H9 (cell line): ENCODE data around the gene HIVEP1. TPM values are rescaled to one million over a fixed set of nuclear protein-coding genes. Genes with fewer than 3 reads are reported as not detected.

ENCODE experiments used
- DNase-seq: peaks from one replicate; pipeline ENCODE4 v3.0.0-alpha.2; 2017
- H2AFZ ChIP-seq: one replicate; pipeline ENCODE4 v1.6.1; 2013; ENCODE audit warnings: mild to moderate bottlenecking, low read length, control low read depth, moderate library complexity
- H2AK5ac ChIP-seq: 2 replicates; pipeline ENCODE4 v1.6.1; 2013; ENCODE audit warnings: low read length, control low read depth, mixed read lengths; ENCODE audit not compliant: insufficient read length
- H2BK120ac ChIP-seq: one replicate; pipeline ENCODE4 v1.6.1; 2013; ENCODE audit warnings: low read depth, mild to moderate bottlenecking, low read length, control low read depth, inconsistent platforms; ENCODE audit not compliant: poor library complexity, severe bottlenecking
- H2BK12ac ChIP-seq: 2 replicates; pipeline ENCODE4 v1.6.1; 2013; ENCODE audit warnings: low read length, control low read depth, mixed read lengths, low read depth; ENCODE audit not compliant: insufficient read length
- H2BK15ac ChIP-seq: 2 replicates; pipeline ENCODE4 v1.6.1; 2013; ENCODE audit warnings: low read depth, low read length, control low read depth
- H2BK20ac ChIP-seq: one replicate; pipeline ENCODE4 v1.6.1; 2013; ENCODE audit warnings: low read depth, mild to moderate bottlenecking, low read length, control low read depth, inconsistent platforms; ENCODE audit not compliant: poor library complexity, severe bottlenecking
- H2BK5ac ChIP-seq: 2 replicates; pipeline ENCODE4 v1.6.1; 2013; ENCODE audit warnings: low read length, control low read depth, mixed read lengths; ENCODE audit not compliant: insufficient read length
- H3K14ac ChIP-seq: 2 replicates; pipeline ENCODE4 v1.6.1; 2013; ENCODE audit warnings: low read length, control low read depth; ENCODE audit not compliant: insufficient read depth
- H3K18ac ChIP-seq: 2 replicates; pipeline ENCODE4 v1.6.1; 2013; ENCODE audit warnings: low read depth, mild to moderate bottlenecking, mixed read lengths, low read length, control low read depth; ENCODE audit not compliant: insufficient read length
- H3K23ac ChIP-seq: 2 replicates; pipeline ENCODE4 v1.6.1; 2013; ENCODE audit warnings: low read length, control low read depth, mixed read lengths, low read depth; ENCODE audit not compliant: insufficient read length
- H3K23me2 ChIP-seq: 2 replicates; pipeline ENCODE4 v1.6.1; 2013; ENCODE audit warnings: low read depth, mild to moderate bottlenecking, mixed read lengths, low read length, control low read depth; ENCODE audit not compliant: insufficient read length, poor library complexity, severe bottlenecking
- H3K27ac ChIP-seq: 2 replicates; pipeline ENCODE4 v1.5.1; 2013; ENCODE audit warnings: low read length, control low read depth, mixed read lengths, low read depth; ENCODE audit not compliant: insufficient read length
- H3K27me3 ChIP-seq: 2 replicates; pipeline ENCODE4 v1.6.1; 2013; ENCODE audit warnings: low read length, control low read depth, inconsistent platforms; ENCODE audit not compliant: insufficient read depth
- H3K4ac ChIP-seq: 2 replicates; pipeline ENCODE4 v1.6.1; 2013; ENCODE audit warnings: low read depth, mild to moderate bottlenecking, control low read depth, inconsistent platforms, low read length, moderate library complexity
- H3K4me1 ChIP-seq: 2 replicates; pipeline ENCODE4 v1.6.1; 2013; ENCODE audit warnings: low read length, control low read depth, inconsistent platforms; ENCODE audit not compliant: insufficient read depth
- H3K4me2 ChIP-seq: 2 replicates; pipeline ENCODE4 v1.6.1; 2013; ENCODE audit warnings: low read length, control low read depth, mixed read lengths; ENCODE audit not compliant: insufficient read length, insufficient read depth
- H3K56ac ChIP-seq: 2 replicates; pipeline ENCODE4 v1.6.1; 2013; ENCODE audit warnings: low read depth, mild to moderate bottlenecking, mixed read lengths, low read length, control low read depth; ENCODE audit not compliant: insufficient read length
- H3K79me1 ChIP-seq: 2 replicates; pipeline ENCODE4 v1.6.1; 2013; ENCODE audit warnings: low read depth, mild to moderate bottlenecking, moderate library complexity, low read length, control low read depth, inconsistent platforms; ENCODE audit not compliant: insufficient read depth, poor library complexity, severe bottlenecking
- H3K79me2 ChIP-seq: 2 replicates; pipeline ENCODE4 v1.6.1; 2013; ENCODE audit warnings: low read length, control low read depth, inconsistent platforms; ENCODE audit not compliant: insufficient read depth
- H3K9ac ChIP-seq: 2 replicates; pipeline ENCODE4 v1.6.1; 2013; ENCODE audit warnings: low read length, control low read depth, mixed read lengths; ENCODE audit not compliant: insufficient read length; ENCODE audit errors: extremely low read depth
- H3K9me3 ChIP-seq: one replicate; pipeline ENCODE4 v1.6.1; 2013; ENCODE audit warnings: low read depth, low read length, inconsistent platforms; ENCODE audit not compliant: control insufficient read depth
- H3T11ph ChIP-seq: one replicate; pipeline ENCODE4 v1.6.1; 2013; ENCODE audit warnings: mild to moderate bottlenecking, low read length, control low read depth, inconsistent platforms
- H4K20me1 ChIP-seq: one replicate; pipeline ENCODE4 v1.6.1; 2013; ENCODE audit not compliant: control insufficient read depth, insufficient read length, insufficient read depth
- H4K5ac ChIP-seq: 2 replicates; pipeline ENCODE4 v1.6.1; 2013; ENCODE audit warnings: low read depth, mild to moderate bottlenecking, mixed read lengths, low read length, control low read depth; ENCODE audit not compliant: insufficient read length
- H4K8ac ChIP-seq: replicated peaks from 2 replicates; pipeline ENCODE4 v1.6.1; 2013; ENCODE audit warnings: low read length, control low read depth, mixed read lengths, low read depth; ENCODE audit not compliant: insufficient read length
- H4K91ac ChIP-seq: 2 replicates; pipeline ENCODE4 v1.6.1; 2013; ENCODE audit warnings: low read depth, mild to moderate bottlenecking, moderate library complexity, mixed read lengths, low read length, control low read depth; ENCODE audit not compliant: insufficient read length
- H3K27ac Mint-ChIP-seq, 3 experiments: 2 replicates in 2 of 3; 3 replicates in 1 of 3; pipeline ENCODE4 v1.8.0; 2020 to 2021; ENCODE audit warnings: mixed read lengths in 3 of 3, mild to moderate bottlenecking in 1 of 3, moderate library complexity in 1 of 3
- H3K27me3 Mint-ChIP-seq: 2 replicates; pipeline ENCODE4 v1.8.0; 2021; ENCODE audit warnings: low read depth, mild to moderate bottlenecking, moderate library complexity, mixed read lengths
- H3K36me3 Mint-ChIP-seq, 3 experiments: 2 replicates in 2 of 3; 3 replicates in 1 of 3; pipeline ENCODE4 v1.8.0; 2020 to 2021; ENCODE audit warnings: low read depth in 3 of 3, mixed read lengths in 3 of 3; ENCODE audit not compliant: insufficient read depth in 1 of 3
- H3K4me1 Mint-ChIP-seq, 2 experiments: 2 replicates each; pipeline ENCODE4 v1.8.0; 2020; ENCODE audit warnings: mixed read lengths in 2 of 2
- H3K4me3 Mint-ChIP-seq, 2 experiments: 2 replicates in 1 of 2; 3 replicates in 1 of 2; pipeline ENCODE4 v1.8.0; 2020 to 2021; ENCODE audit warnings: mild to moderate bottlenecking in 2 of 2, mixed read lengths in 2 of 2, moderate library complexity in 1 of 2
- H3K9me3 Mint-ChIP-seq, 2 experiments: 2 replicates in 1 of 2; 3 replicates in 1 of 2; pipeline ENCODE4 v1.8.0; 2020; ENCODE audit warnings: mild to moderate bottlenecking in 2 of 2, mixed read lengths in 2 of 2, moderate library complexity in 1 of 2
- WGBS: extraction: QIAGEN DNeasy Blood & Tissue Kit; methylation state at CpG from one replicate; pipeline ENCODE4 v1.1.7; 2013; ENCODE audit warnings: missing lambda C conversion rate, low lambda C conversion rate, mixed read lengths; ENCODE audit not compliant: insufficient read length; ENCODE audit errors: extremely low coverage; 5-methylcytosine and 5-hydroxymethylcytosine counted together
- total RNA-seq: library from RNA; stranded (reverse); gene quantifications from 2 replicates; pipeline ENCODE4 v1.2.1, GENCODE V29; 2021
- TF ChIP-seq, protein P1 (sequence below): fragments of 200-600 bp; sonication (generic); conservative IDR thresholded peaks from 3 replicates; pipeline ENCODE4 v1.8.0; 2021; ENCODE audit warnings: antibody characterized with exemption, mild to moderate bottlenecking

Gene HIVEP1
- total RNA-seq, 1 experiment from 2014 or later, result 44.2 TPM

DNA sequence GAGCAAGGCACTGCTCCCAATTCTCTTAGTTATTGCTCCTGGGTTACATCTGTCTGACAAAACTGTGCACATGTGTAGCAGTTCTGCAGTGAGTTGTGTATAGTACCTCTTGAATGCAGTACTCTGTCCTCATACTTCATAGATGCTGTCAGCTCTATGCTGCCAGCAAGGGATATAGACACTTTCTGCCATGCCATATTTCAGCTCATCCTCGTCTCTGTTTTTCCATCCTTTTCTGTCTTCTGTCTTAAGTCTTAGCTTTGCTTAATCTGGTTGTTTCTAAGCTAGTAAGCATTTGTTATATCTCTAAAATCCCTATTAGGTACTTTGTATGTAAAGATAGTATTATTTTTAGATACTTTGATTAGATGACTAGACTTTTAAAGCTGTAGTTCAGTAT, 76.4 kb downstream of the HIVEP1 start:
- H2BK20ac ChIP-seq, result no peak overlapping the region
- no peak overlapping the region for H2AFZ ChIP-seq
- no CpG with 5 or more reads among the region's 1 CpG for WGBS
- peaks cover 4 to 7% of the 10 kb centered on the region in 2 experiments; a peak in 3 of 5 replicates for H3K9me3 Mint-ChIP-seq
- no peak overlapping the region for H3T11ph ChIP-seq
- H4K8ac ChIP-seq, result no peak overlapping the region
- H3K27ac ChIP-seq, result no peak overlapping the region
- no peak overlapping the region for H2AK5ac ChIP-seq
- TF ChIP-seq, protein P1, sequence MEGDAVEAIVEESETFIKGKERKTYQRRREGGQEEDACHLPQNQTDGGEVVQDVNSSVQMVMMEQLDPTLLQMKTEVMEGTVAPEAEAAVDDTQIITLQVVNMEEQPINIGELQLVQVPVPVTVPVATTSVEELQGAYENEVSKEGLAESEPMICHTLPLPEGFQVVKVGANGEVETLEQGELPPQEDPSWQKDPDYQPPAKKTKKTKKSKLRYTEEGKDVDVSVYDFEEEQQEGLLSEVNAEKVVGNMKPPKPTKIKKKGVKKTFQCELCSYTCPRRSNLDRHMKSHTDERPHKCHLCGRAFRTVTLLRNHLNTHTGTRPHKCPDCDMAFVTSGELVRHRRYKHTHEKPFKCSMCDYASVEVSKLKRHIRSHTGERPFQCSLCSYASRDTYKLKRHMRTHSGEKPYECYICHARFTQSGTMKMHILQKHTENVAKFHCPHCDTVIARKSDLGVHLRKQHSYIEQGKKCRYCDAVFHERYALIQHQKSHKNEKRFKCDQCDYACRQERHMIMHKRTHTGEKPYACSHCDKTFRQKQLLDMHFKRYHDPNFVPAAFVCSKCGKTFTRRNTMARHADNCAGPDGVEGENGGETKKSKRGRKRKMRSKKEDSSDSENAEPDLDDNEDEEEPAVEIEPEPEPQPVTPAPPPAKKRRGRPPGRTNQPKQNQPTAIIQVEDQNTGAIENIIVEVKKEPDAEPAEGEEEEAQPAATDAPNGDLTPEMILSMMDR, result no peak
- DNase-seq, result no peak
- no peak overlapping the region for H3K14ac ChIP-seq
- no peak overlapping the region for H2BK5ac ChIP-seq
- no peak overlapping the region for H3K23ac ChIP-seq
- no peak overlapping the region for H3K18ac ChIP-seq
- no peaks in the 10 kb centered on the region for H3K79me1 ChIP-seq
- no peak overlapping the region for H3K4me3 Mint-ChIP-seq
- no peak overlapping the region for H2BK12ac ChIP-seq
- H2BK15ac ChIP-seq, result no peak overlapping the region
- H3K9ac ChIP-seq, result no peak overlapping the region
- peaks cover 3% of the 10 kb centered on the region for H3K4me1 ChIP-seq
- peaks cover 14 to 29% (median 26%) of the 10 kb centered on the region in 3 experiments for H3K36me3 Mint-ChIP-seq
- no peaks in the 10 kb centered on the region for H3K23me2 ChIP-seq
- no peak overlapping the region for H4K91ac ChIP-seq
- no peaks in the 10 kb centered on the region for H3K9me3 ChIP-seq
- no peaks in the 10 kb centered on the region for H4K20me1 ChIP-seq
- H3K27me3 Mint-ChIP-seq, result no peaks in the 10 kb centered on the region
- H4K5ac ChIP-seq, result no peak overlapping the region
- no peak overlapping the region for H3K4me2 ChIP-seq
- H3K27me3 ChIP-seq, result no peaks in the 10 kb centered on the region
- H3K4me1 Mint-ChIP-seq, result peaks cover 25 to 31% of the 10 kb centered on the region in 2 experiments
- H3K79me2 ChIP-seq, result no peaks in the 10 kb centered on the region; the same call in 1 of the 2 replicates
- no peak overlapping the region for H3K27ac Mint-ChIP-seq
- H2BK120ac ChIP-seq, result no peak overlapping the region
- no peak overlapping the region for H3K56ac ChIP-seq
- H3K4ac ChIP-seq, result no peak overlapping the region
